ENCODE measurements around the gene MCIDAS.

DNA sequence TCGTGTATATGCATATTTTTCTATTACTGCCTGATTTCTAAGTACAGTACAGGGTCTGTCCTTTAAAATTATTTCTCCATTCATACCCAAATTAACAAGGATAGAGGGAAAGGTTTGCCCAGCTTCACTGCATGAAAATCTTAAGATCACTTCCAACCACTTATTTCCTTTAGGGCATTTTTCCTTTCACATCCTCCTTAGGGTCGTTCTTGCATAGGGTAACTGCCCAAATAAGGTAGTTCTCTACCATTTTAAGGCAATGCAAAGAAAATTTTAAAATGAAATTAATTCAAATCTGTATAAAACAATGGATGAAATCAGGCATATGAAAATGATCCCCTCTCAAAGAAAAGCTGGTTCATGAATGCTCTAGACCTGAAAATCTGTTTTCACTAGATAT, 50.0 kb downstream of the MCIDAS start:
- TF ChIP-seq RFX5 (IDR thresholded peaks at IDR 0.05; ENCODE audit: low read depth, low read length) (no peak), CEBPB (IDR thresholded peaks at IDR 0.05; ENCODE audit: low read depth, low read length) (no peak), MAFK (IDR thresholded peaks at IDR 0.05; ENCODE audit: low read depth, low read length) (no peak), RAD21 (IDR thresholded peaks at IDR 0.05; ENCODE audit: low read length) (no peak), SMC3 (IDR thresholded peaks at IDR 0.05; ENCODE audit: low read depth, low read length) (no peak)
- TF ChIP-seq, protein P1, sequence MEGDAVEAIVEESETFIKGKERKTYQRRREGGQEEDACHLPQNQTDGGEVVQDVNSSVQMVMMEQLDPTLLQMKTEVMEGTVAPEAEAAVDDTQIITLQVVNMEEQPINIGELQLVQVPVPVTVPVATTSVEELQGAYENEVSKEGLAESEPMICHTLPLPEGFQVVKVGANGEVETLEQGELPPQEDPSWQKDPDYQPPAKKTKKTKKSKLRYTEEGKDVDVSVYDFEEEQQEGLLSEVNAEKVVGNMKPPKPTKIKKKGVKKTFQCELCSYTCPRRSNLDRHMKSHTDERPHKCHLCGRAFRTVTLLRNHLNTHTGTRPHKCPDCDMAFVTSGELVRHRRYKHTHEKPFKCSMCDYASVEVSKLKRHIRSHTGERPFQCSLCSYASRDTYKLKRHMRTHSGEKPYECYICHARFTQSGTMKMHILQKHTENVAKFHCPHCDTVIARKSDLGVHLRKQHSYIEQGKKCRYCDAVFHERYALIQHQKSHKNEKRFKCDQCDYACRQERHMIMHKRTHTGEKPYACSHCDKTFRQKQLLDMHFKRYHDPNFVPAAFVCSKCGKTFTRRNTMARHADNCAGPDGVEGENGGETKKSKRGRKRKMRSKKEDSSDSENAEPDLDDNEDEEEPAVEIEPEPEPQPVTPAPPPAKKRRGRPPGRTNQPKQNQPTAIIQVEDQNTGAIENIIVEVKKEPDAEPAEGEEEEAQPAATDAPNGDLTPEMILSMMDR (conservative IDR thresholded peaks at IDR 0.05; ENCODE audit: low read depth, low read length): no peak
- TF ChIP-seq, protein P2, sequence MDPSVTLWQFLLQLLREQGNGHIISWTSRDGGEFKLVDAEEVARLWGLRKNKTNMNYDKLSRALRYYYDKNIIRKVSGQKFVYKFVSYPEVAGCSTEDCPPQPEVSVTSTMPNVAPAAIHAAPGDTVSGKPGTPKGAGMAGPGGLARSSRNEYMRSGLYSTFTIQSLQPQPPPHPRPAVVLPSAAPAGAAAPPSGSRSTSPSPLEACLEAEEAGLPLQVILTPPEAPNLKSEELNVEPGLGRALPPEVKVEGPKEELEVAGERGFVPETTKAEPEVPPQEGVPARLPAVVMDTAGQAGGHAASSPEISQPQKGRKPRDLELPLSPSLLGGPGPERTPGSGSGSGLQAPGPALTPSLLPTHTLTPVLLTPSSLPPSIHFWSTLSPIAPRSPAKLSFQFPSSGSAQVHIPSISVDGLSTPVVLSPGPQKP (IDR thresholded peaks at IDR 0.05; ENCODE audit: borderline replicate concordance, low read depth, low read length): no peak

Data from IMR-90 (cell line).